H9 (cell line): ENCODE data around the gene INTS3. TPM values are rescaled to one million over a fixed set of nuclear protein-coding genes. Genes with fewer than 3 reads are reported as not detected.

Experiments used
- DNase-seq: peaks from one replicate; pipeline ENCODE4 v3.0.0-alpha.2; 2017
- H2AFZ ChIP-seq: one replicate; pipeline ENCODE4 v1.6.1; 2013; ENCODE audit warnings: mild to moderate bottlenecking, low read length, control low read depth, moderate library complexity
- H2AK5ac ChIP-seq: 2 replicates; pipeline ENCODE4 v1.6.1; 2013; ENCODE audit warnings: low read length, control low read depth, mixed read lengths; ENCODE audit not compliant: insufficient read length
- H2BK120ac ChIP-seq: one replicate; pipeline ENCODE4 v1.6.1; 2013; ENCODE audit warnings: low read depth, mild to moderate bottlenecking, low read length, control low read depth, inconsistent platforms; ENCODE audit not compliant: poor library complexity, severe bottlenecking
- H2BK12ac ChIP-seq: 2 replicates; pipeline ENCODE4 v1.6.1; 2013; ENCODE audit warnings: low read length, control low read depth, mixed read lengths, low read depth; ENCODE audit not compliant: insufficient read length
- H2BK15ac ChIP-seq: 2 replicates; pipeline ENCODE4 v1.6.1; 2013; ENCODE audit warnings: low read depth, low read length, control low read depth
- H2BK20ac ChIP-seq: one replicate; pipeline ENCODE4 v1.6.1; 2013; ENCODE audit warnings: low read depth, mild to moderate bottlenecking, low read length, control low read depth, inconsistent platforms; ENCODE audit not compliant: poor library complexity, severe bottlenecking
- H2BK5ac ChIP-seq: 2 replicates; pipeline ENCODE4 v1.6.1; 2013; ENCODE audit warnings: low read length, control low read depth, mixed read lengths; ENCODE audit not compliant: insufficient read length
- H3K14ac ChIP-seq: 2 replicates; pipeline ENCODE4 v1.6.1; 2013; ENCODE audit warnings: low read length, control low read depth; ENCODE audit not compliant: insufficient read depth
- H3K18ac ChIP-seq: 2 replicates; pipeline ENCODE4 v1.6.1; 2013; ENCODE audit warnings: low read depth, mild to moderate bottlenecking, mixed read lengths, low read length, control low read depth; ENCODE audit not compliant: insufficient read length
- H3K23ac ChIP-seq: 2 replicates; pipeline ENCODE4 v1.6.1; 2013; ENCODE audit warnings: low read length, control low read depth, mixed read lengths, low read depth; ENCODE audit not compliant: insufficient read length
- H3K23me2 ChIP-seq: 2 replicates; pipeline ENCODE4 v1.6.1; 2013; ENCODE audit warnings: low read depth, mild to moderate bottlenecking, mixed read lengths, low read length, control low read depth; ENCODE audit not compliant: insufficient read length, poor library complexity, severe bottlenecking
- H3K27ac ChIP-seq: 2 replicates; pipeline ENCODE4 v1.5.1; 2013; ENCODE audit warnings: low read length, control low read depth, mixed read lengths, low read depth; ENCODE audit not compliant: insufficient read length
- H3K27me3 ChIP-seq: 2 replicates; pipeline ENCODE4 v1.6.1; 2013; ENCODE audit warnings: low read length, control low read depth, inconsistent platforms; ENCODE audit not compliant: insufficient read depth
- H3K4ac ChIP-seq: 2 replicates; pipeline ENCODE4 v1.6.1; 2013; ENCODE audit warnings: low read depth, mild to moderate bottlenecking, control low read depth, inconsistent platforms, low read length, moderate library complexity
- H3K4me1 ChIP-seq: 2 replicates; pipeline ENCODE4 v1.6.1; 2013; ENCODE audit warnings: low read length, control low read depth, inconsistent platforms; ENCODE audit not compliant: insufficient read depth
- H3K4me2 ChIP-seq: 2 replicates; pipeline ENCODE4 v1.6.1; 2013; ENCODE audit warnings: low read length, control low read depth, mixed read lengths; ENCODE audit not compliant: insufficient read length, insufficient read depth
- H3K56ac ChIP-seq: 2 replicates; pipeline ENCODE4 v1.6.1; 2013; ENCODE audit warnings: low read depth, mild to moderate bottlenecking, mixed read lengths, low read length, control low read depth; ENCODE audit not compliant: insufficient read length
- H3K79me1 ChIP-seq: 2 replicates; pipeline ENCODE4 v1.6.1; 2013; ENCODE audit warnings: low read depth, mild to moderate bottlenecking, moderate library complexity, low read length, control low read depth, inconsistent platforms; ENCODE audit not compliant: insufficient read depth, poor library complexity, severe bottlenecking
- H3K79me2 ChIP-seq: 2 replicates; pipeline ENCODE4 v1.6.1; 2013; ENCODE audit warnings: low read length, control low read depth, inconsistent platforms; ENCODE audit not compliant: insufficient read depth
- H3K9ac ChIP-seq: 2 replicates; pipeline ENCODE4 v1.6.1; 2013; ENCODE audit warnings: low read length, control low read depth, mixed read lengths; ENCODE audit not compliant: insufficient read length; ENCODE audit errors: extremely low read depth
- H3K9me3 ChIP-seq: one replicate; pipeline ENCODE4 v1.6.1; 2013; ENCODE audit warnings: low read depth, low read length, inconsistent platforms; ENCODE audit not compliant: control insufficient read depth
- H3T11ph ChIP-seq: one replicate; pipeline ENCODE4 v1.6.1; 2013; ENCODE audit warnings: mild to moderate bottlenecking, low read length, control low read depth, inconsistent platforms
- H4K20me1 ChIP-seq: one replicate; pipeline ENCODE4 v1.6.1; 2013; ENCODE audit not compliant: control insufficient read depth, insufficient read length, insufficient read depth
- H4K5ac ChIP-seq: 2 replicates; pipeline ENCODE4 v1.6.1; 2013; ENCODE audit warnings: low read depth, mild to moderate bottlenecking, mixed read lengths, low read length, control low read depth; ENCODE audit not compliant: insufficient read length
- H4K8ac ChIP-seq: replicated peaks from 2 replicates; pipeline ENCODE4 v1.6.1; 2013; ENCODE audit warnings: low read length, control low read depth, mixed read lengths, low read depth; ENCODE audit not compliant: insufficient read length
- H4K91ac ChIP-seq: 2 replicates; pipeline ENCODE4 v1.6.1; 2013; ENCODE audit warnings: low read depth, mild to moderate bottlenecking, moderate library complexity, mixed read lengths, low read length, control low read depth; ENCODE audit not compliant: insufficient read length
- H3K27ac Mint-ChIP-seq, 3 experiments: 2 replicates in 2 of 3; 3 replicates in 1 of 3; pipeline ENCODE4 v1.8.0; 2020 to 2021; ENCODE audit warnings: mixed read lengths in 3 of 3, mild to moderate bottlenecking in 1 of 3, moderate library complexity in 1 of 3
- H3K27me3 Mint-ChIP-seq: 2 replicates; pipeline ENCODE4 v1.8.0; 2021; ENCODE audit warnings: low read depth, mild to moderate bottlenecking, moderate library complexity, mixed read lengths
- H3K36me3 Mint-ChIP-seq, 3 experiments: 2 replicates in 2 of 3; 3 replicates in 1 of 3; pipeline ENCODE4 v1.8.0; 2020 to 2021; ENCODE audit warnings: low read depth in 3 of 3, mixed read lengths in 3 of 3; ENCODE audit not compliant: insufficient read depth in 1 of 3
- H3K4me1 Mint-ChIP-seq, 2 experiments: 2 replicates each; pipeline ENCODE4 v1.8.0; 2020; ENCODE audit warnings: mixed read lengths in 2 of 2
- H3K4me3 Mint-ChIP-seq, 2 experiments: 2 replicates in 1 of 2; 3 replicates in 1 of 2; pipeline ENCODE4 v1.8.0; 2020 to 2021; ENCODE audit warnings: mild to moderate bottlenecking in 2 of 2, mixed read lengths in 2 of 2, moderate library complexity in 1 of 2
- H3K9me3 Mint-ChIP-seq, 2 experiments: 2 replicates in 1 of 2; 3 replicates in 1 of 2; pipeline ENCODE4 v1.8.0; 2020; ENCODE audit warnings: mild to moderate bottlenecking in 2 of 2, mixed read lengths in 2 of 2, moderate library complexity in 1 of 2
- CTCF ChIP-seq: fragments of 200-600 bp; sonication (generic); conservative IDR thresholded peaks from 3 replicates; pipeline ENCODE4 v1.8.0; 2021; ENCODE audit warnings: antibody characterized with exemption, mild to moderate bottlenecking
- WGBS: extraction: QIAGEN DNeasy Blood & Tissue Kit; methylation state at CpG from one replicate; pipeline ENCODE4 v1.1.7; 2013; ENCODE audit warnings: missing lambda C conversion rate, low lambda C conversion rate, mixed read lengths; ENCODE audit not compliant: insufficient read length; ENCODE audit errors: extremely low coverage; 5-methylcytosine and 5-hydroxymethylcytosine counted together
- total RNA-seq: library from RNA; stranded (reverse); gene quantifications from 2 replicates; pipeline ENCODE4 v1.2.1, GENCODE V29; 2021

INTS3 gene
- total RNA-seq, 1 experiment from 2014 or later, result 67.1 TPM

- no peak overlapping the region for H3K23ac ChIP-seq
- Mint-ChIP-seq H3K27me3 (peaks cover 41% of the 10 kb centered on the region), H3K9me3 (no peaks in the 10 kb centered on the region), H3K4me3 (no peak overlapping the region), H3K36me3 (peaks cover 0 to 24% (median 19%) of the 10 kb centered on the region in 3 experiments; a peak in 4 of 7 replicates), H3K27ac (no peak overlapping the region), H3K4me1 (peaks cover 26 to 32% of the 10 kb centered on the region in 2 experiments)
- no peak overlapping the region for H3K4ac ChIP-seq
- no peak overlapping the region for H3K56ac ChIP-seq
- H3K4me1 ChIP-seq, result no peaks in the 10 kb centered on the region
- H4K20me1 ChIP-seq, result no peaks in the 10 kb centered on the region
- no peak overlapping the region for H3K9ac ChIP-seq
- no peaks in the 10 kb centered on the region for H3K79me2 ChIP-seq
- no peak for DNase-seq
- H3K27ac ChIP-seq, result no peak overlapping the region
- no peak for TF ChIP-seq CTCF
- H3K79me1 ChIP-seq, result no peaks in the 10 kb centered on the region
- no peak overlapping the region for H4K8ac ChIP-seq
- no peak overlapping the region for H3T11ph ChIP-seq
- H2BK12ac ChIP-seq, result no peak overlapping the region
- no peak overlapping the region for H3K18ac ChIP-seq
- no peaks in the 10 kb centered on the region for H3K9me3 ChIP-seq
- no peak overlapping the region for H3K4me2 ChIP-seq
- no peak overlapping the region for H2BK5ac ChIP-seq
- WGBS, result no CpG with 5 or more reads among the region's 7 CpGs
- peaks cover 3% of the 10 kb centered on the region; the same call in 1 of the 2 replicates for H3K27me3 ChIP-seq
- H2AK5ac ChIP-seq, result no peak overlapping the region
- no peak overlapping the region for H4K91ac ChIP-seq
- H3K23me2 ChIP-seq, result peaks cover 26% of the 10 kb centered on the region
- H4K5ac ChIP-seq, result no peak overlapping the region
- no peak overlapping the region for H2BK15ac ChIP-seq
- no peak overlapping the region for H2AFZ ChIP-seq
- no peak overlapping the region for H3K14ac ChIP-seq
- no peak overlapping the region for H2BK120ac ChIP-seq
- no peak overlapping the region for H2BK20ac ChIP-seq
Measured at GRCh38 chr1:153682730-153683129, 45.1 kb upstream of the INTS3 start.
